Measurements from ENCODE around the gene USP24. TPM values are rescaled to one million over a fixed set of nuclear protein-coding genes. Genes with fewer than 3 reads are reported as not detected.

USP24 gene
- polyA plus RNA-seq, 1 of the 3 experiments (the other 2 are of a cell fraction): 8.1 TPM

DNA sequence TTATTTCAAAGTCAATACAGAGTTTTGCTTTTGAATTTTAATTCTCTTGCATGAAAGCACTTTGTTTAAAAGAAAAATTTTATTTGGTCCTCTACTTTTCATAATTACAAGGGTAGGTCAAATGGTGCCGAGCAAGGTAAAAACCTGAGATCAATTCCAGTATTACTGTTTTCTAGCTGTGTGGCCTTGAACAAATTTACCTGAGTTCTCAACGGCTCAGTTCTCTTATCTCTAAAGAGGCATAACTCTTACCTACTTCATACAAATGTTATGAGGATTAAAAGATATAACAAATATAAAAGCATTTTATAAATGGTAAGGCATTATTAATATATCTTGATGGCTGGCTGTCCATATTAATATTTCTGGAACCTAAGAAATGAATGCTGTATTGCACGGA is 42.5 kb downstream of the USP24 start (continued):
- TF ChIP-seq, protein P1, sequence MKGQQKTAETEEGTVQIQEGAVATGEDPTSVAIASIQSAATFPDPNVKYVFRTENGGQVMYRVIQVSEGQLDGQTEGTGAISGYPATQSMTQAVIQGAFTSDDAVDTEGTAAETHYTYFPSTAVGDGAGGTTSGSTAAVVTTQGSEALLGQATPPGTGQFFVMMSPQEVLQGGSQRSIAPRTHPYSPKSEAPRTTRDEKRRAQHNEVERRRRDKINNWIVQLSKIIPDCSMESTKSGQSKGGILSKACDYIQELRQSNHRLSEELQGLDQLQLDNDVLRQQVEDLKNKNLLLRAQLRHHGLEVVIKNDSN (IDR thresholded peaks at IDR 0.05; ENCODE audit: borderline replicate concordance, low read depth): no peak
- TF ChIP-seq TAF1 (IDR thresholded peaks at IDR 0.05; ENCODE audit: borderline replicate concordance, low read depth, low read length) (no peak), NRF1 (IDR thresholded peaks at IDR 0.05; ENCODE audit: low read depth, low read length) (no peak), REST (IDR thresholded peaks at IDR 0.05; ENCODE audit: low read depth, low read length) (no peak), CTCF (IDR thresholded peaks at IDR 0.05) (no peak), JUND (IDR thresholded peaks at IDR 0.05) (no peak), POLR2AphosphoS5 (IDR thresholded peaks at IDR 0.05; ENCODE audit: low read depth, low read length) (no peak)

GRCh38 chr1:55172272-55172671 is 42.9 kb downstream of the USP24 start:
- DNase-seq: no peak
- CTCF ChIA-PET: no interaction called here

More at GRCh38 chr1:55172272-55172671, 42.9 kb downstream of the USP24 start:
- H3K9ac ChIP-seq: no peak overlapping the region
- no peak overlapping the region for H3K4me2 ChIP-seq
- TF ChIP-seq, protein P2, sequence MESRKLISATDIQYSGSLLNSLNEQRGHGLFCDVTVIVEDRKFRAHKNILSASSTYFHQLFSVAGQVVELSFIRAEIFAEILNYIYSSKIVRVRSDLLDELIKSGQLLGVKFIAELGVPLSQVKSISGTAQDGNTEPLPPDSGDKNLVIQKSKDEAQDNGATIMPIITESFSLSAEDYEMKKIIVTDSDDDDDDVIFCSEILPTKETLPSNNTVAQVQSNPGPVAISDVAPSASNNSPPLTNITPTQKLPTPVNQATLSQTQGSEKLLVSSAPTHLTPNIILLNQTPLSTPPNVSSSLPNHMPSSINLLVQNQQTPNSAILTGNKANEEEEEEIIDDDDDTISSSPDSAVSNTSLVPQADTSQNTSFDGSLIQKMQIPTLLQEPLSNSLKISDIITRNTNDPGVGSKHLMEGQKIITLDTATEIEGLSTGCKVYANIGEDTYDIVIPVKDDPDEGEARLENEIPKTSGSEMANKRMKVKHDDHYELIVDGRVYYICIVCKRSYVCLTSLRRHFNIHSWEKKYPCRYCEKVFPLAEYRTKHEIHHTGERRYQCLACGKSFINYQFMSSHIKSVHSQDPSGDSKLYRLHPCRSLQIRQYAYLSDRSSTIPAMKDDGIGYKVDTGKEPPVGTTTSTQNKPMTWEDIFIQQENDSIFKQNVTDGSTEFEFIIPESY (IDR thresholded peaks at IDR 0.05; ENCODE audit: borderline replicate concordance, low read depth): no peak
- TF ChIP-seq REST (IDR thresholded peaks at IDR 0.05; ENCODE audit: low read depth, low read length) (peak; percentile 59; the same call in 1 of the 2 replicates), RAD21 (IDR thresholded peaks at IDR 0.05; ENCODE audit: low read length) (no peak), POLR2AphosphoS5 (IDR thresholded peaks at IDR 0.05; ENCODE audit: low read depth, low read length) (no peak)
- H3K4me3 ChIP-seq (ENCODE audit: low read depth in 2 of 2, low read length in 1 of 2): no peak overlapping the region
- no peaks in the 10 kb centered on the region for H3F3A ChIP-seq (replicated peaks; ENCODE audit: insufficient read depth)
- H3K9me2 ChIP-seq: no peaks in the 10 kb centered on the region
- H3K36me3 ChIP-seq (replicated peaks in 1 of 2; ENCODE audit: control insufficient read depth in 1 of 2, insufficient read depth in 2 of 2, low read length in 1 of 2): peaks cover 46 to 50% of the 10 kb centered on the region in 2 experiments
- POLR2A ChIA-PET: no interaction called here
- H2AFZ ChIP-seq (ENCODE audit: low read depth): no peak overlapping the region
- H3K79me2 ChIP-seq (ENCODE audit: insufficient read depth): peaks cover 15% of the 10 kb centered on the region
- H3K27ac ChIP-seq (ENCODE audit: low read depth in 2 of 2, low read length in 1 of 2): no peak overlapping the region
- WGBS (ENCODE audit: low lambda C conversion rate): 99% methylated on average over 2 of the region's 2 CpGs
- H3K27me3 ChIP-seq (ENCODE audit: insufficient read depth): no peaks in the 10 kb centered on the region
- H4K20me1 ChIP-seq (ENCODE audit: insufficient read depth): no peaks in the 10 kb centered on the region
- H3K4me1 ChIP-seq (ENCODE audit: control insufficient read depth in 1 of 2, insufficient read depth in 2 of 2, low read depth in 1 of 2, low read length in 1 of 2): peaks cover 0 to 2% of the 10 kb centered on the region in 2 experiments; a peak in 2 of 4 replicates
- no peaks in the 10 kb centered on the region for H3K9me3 ChIP-seq
